ENCODE measurements around the gene MDFIC. TPM values are rescaled to one million over a fixed set of nuclear protein-coding genes. Genes with fewer than 3 reads are reported as not detected.
A peak's percentile ranks its signal among the peaks of the same experiment; 100 is the strongest.

Gene MDFIC
- total RNA-seq, 1 donor from 2014 or later = 46.8 TPM

DNA sequence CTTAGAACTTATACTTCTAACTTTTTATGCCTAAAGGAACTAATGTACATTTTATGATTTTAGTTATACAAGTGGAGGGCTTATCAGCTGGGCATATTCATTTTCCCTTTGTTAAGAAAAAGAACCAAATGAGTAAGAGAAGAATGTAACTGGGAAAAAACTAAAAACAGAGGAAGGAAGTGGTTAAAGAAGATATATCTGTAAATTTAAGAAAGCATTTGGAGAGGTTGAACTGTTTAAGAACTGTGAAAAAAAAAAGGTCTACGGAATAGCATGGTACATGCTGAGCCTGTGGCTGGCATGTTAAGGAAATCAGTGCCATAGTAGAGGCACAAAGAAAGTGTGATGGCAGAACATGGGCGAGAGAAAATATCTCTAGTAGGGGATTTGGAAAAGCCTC, 6.2 kb downstream of the MDFIC start:
- no peak for DNase-seq

DNA sequence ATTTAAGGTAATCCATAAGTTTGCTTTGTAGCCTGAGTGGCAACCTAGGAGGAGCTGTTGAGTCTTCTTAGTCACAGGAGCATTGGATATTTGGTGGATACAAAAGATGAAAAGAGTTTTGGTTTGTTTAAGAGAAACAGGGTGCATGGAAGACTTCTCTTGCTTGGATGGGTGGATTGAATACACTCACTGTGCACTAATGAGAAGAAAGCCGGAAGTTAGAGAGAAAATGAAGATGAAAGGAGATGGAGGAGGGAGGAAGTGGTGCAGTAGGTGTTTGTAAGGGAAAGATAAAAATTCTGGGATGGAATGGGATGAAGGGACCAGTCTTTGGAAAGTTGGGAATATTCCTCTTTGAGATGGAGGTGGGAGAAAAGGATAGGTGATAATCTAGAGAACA, 7.7 kb downstream of the MDFIC start:
- no peak for DNase-seq

DNA sequence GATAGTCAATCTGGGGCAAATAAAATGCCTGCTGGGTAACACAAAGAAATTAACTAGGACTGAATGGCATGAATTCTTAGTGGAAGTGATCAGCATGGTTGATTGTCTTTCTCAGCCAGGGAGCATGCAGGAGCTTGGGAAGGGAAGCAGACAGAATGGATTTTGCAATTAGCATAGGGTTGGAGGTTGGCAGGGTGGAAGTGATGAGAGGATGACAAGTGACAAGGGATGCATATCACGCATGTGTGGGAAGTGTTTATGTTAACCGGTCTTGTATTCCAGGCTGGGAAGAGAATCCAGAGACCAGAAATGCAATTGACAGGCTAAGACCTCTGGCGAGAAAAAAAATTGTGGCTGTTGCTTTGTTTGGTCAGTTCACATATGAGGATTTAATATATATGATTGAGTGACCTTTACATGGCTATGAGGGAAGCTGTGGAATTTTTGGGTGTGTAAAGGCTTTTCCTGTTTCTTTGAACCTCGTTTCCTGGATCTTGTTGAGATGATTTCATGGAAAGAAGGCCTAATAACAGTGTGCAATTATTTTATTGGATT, 8.3 kb downstream of the MDFIC start:
- no peak for DNase-seq

DNA sequence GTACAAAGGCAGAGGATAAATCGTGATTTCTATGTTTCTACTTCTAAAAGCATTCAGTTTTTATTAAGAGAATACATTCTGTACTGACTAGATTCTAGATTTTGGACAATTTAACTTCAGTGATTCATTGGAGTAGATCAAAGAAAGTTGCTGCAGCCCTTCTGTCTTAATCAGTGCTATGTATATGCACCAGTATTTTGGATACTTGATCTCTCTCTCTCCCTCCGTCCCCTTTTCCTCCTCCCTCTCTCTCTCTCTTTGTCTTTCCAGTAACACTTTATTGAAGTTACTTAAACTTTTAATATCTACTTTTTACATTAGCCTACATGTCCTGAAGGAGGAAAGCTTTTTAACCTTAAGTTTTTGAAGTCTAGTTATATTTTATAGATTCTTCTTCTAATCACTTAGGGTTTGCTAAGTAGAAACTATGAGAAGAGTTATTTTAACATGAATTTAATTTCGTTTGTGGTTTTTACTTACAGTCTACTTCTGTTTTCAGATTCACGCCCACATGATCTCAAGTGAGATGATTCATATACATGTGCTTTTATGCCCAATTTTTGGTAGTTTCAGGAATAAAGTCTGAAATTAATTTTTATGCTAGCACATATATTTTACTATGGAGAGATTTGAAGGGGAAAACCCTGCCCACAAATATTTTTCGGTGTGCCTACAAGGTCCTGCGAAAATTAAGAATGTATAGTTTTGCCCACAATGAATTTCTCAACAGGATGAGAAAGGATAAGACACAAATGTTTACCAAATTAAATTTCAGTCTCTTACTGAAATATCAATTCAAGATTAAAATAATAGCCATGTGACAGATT, 9.1 kb downstream of the MDFIC start:
- DNase-seq = peak; percentile 42

DNA sequence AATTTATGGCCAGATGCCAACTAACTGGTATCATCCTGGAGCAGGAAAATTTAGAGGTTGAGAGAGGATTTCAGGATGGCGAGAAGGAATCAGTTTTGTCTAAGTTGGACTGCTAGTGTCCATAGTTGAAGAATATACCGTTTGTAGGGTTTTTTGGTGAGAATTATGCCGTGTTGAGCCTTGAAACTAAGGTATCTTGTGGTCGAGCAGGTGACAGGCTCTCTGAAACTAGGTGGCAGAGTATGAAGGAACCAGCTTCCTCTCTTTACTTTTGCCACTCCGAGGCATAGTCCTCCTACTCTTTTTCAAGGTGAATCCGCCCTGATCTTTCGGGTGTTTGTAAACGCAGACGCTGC, 9.7 kb downstream of the MDFIC start:
- DNase-seq = no peak

DNA sequence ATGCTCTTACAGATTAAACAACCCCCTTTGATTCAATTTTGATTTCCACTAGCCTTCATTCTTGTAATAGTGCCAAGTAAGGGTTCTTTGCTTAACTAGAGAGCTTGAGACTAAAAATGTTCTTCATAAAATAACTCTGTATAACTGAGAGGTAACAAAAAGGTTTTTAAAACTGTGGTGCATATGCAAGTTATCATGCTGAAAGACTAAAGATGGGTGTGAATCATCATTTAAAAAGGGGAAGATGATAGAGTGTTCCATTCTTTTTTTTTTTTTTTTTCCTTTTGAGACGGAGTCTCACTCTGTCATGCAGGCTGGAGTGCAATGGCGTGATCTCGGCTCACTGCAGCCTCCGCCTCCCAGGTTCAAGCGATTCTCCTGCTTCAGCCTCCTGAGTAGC, 11.1 kb downstream of the MDFIC start:
- DNase-seq = no peak

DNA sequence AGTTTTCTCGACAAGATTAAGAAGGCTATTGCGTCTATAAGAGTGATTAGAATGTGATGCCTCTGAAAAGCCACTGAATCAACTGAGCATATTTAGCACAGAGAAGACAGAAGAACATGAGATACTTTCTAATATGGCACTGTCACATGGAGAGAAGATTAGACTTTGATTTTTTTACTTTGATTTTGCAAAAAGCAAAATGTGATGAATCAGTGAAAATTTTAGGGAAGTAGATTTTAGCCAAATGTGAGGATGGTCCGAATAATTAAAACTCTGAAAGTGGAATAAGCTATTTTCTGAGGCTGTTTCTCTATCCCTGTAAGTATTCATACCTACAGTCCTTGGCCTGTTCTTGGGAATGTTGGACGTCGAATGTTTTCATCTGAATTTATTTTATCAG, 11.8 kb downstream of the MDFIC start:
- no peak for DNase-seq

DNA sequence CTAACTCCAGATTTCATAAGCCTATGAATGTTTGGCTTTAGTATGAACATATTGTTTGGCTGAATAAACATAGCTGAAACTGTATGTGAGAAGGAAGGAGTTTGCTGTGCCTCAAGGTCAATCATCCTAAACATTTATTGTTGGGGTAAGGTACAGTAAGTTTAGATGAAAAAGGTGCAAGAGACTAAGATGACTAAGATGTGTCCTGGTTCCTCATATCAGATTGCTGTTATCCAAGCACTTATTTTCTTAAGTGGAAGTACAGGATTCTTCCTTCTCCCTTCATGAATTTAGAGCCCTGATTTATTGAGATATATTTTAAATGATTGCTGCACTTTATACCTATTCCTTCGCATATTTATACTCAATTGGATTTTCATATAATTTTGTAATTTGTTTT, 12.2 kb downstream of the MDFIC start:
- DNase-seq = no peak

DNA sequence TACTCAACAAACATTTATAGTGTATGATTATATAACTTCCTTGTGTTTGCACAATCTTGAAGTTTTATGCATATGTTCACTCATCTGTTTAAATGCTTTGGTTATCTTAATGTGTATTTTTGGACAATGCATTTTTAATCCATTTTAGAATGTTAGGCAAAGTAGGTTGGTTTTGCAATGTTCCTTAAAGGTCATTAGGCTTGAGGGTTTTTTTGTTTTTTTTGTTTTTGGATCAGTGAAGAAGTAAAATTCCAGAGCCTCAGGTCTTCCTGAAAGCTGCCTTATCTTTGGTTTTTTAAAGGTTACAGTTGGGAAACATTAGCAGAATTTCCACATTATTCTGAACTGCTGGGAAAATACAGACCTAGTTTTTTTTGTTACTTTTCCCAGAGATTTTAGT, 12.8 kb downstream of the MDFIC start:
- no peak for DNase-seq

DNA sequence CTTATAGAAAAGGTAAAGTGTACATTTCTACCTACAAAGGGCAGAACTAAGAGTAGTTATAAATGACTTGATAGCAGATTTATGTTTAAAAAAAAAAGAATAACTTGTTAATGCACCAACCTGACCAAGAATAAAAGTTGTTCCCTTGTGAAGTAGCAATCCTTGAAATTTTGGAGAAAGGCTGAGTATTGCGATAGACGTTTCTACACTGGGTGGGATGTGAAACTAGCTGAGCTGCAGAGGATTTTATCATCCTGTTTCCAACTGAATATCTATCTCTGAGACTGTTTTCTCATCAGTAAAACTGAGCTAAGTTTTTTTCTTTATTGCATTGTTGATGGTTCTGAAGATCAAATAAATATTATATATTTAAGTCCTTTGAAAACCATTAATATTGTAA, 14.6 kb downstream of the MDFIC start:
- no peak for DNase-seq

DNA sequence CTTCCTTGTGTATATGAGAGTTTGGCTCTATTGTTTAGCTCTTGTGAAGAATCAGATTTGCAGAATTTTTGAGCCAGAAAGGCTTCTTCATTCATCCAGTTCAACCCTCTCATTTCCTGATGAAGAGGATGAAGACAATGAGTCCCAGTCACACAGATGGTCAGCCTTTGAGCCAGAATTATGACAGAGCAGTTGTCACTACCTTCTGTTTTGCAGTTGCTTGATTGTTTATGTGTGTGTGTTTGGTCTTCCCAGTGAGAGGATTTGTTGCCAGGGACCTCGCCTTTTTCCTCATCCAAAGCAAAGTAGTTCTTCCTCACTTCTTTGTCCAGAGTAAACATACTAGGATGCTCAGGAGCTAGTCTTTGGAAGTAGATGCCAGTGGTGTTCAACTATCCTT, 15.6 kb downstream of the MDFIC start:
- DNase-seq = peak; percentile 55

DNA sequence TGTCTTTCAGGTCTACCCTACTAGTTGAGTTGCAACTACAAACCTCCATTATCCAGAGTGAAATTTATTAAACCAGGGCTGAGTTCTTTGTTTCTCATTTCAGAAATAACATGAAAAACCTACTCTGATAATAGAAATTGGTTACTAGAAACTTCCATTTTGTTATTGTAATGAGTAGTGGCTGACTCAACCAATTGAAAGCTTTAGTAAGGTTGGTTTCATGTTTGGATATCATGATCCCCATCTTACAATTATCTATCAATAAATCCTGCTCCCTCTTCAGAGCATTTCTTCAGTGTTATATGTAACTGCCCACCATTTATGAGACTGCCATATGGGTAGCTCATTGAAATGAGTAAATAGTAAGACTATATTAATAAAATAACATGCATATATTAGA, 16.9 kb downstream of the MDFIC start:
- no peak for DNase-seq

DNA sequence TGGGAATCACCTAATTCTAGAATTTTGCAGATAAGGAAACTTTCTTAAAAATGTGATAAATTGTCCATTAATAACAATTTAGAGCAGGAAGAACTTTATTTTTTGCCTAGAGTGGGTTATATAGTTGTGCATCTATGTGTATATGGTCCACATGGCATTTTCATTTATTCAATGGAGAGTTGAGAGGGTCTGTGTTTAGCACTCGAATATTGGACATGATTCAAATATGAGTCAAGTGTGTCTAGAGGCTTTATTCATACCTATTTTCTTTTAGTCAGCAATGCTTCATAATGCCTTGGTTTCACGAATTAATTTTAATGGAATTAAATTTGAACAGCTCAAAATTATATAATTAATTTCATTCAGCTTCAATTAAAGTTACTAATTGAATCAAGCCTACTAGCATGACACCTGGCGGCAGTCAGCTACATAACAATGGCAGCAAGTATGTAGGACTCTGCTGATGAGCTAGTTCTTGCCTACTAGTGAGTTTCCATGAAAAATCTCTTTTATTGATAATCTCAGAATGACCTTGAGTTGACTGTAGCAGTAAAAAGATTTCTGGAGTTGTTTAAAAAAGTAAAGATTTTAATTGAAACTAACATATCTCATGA, 17.7 kb downstream of the MDFIC start:
- no peak for DNase-seq

DNA sequence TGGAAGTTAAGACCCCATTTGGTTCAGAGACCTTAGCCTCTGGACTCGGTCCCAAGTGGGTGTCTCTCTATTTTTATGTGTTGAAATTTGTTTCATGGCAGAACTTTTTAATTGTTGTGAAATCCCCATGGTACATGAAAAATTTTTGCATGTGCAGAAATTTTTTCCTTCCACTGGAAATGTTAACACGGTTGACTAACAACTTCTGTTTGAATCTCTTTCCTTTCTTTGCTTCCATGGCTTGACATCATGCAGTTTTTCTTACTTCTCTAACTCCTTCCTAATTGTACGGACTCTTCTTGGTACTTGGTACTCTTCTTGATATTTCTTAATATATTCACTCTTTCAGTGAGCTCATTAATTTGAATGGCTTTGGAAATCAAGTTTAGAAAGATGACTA, 18.3 kb downstream of the MDFIC start:
- DNase-seq = no peak

DNA sequence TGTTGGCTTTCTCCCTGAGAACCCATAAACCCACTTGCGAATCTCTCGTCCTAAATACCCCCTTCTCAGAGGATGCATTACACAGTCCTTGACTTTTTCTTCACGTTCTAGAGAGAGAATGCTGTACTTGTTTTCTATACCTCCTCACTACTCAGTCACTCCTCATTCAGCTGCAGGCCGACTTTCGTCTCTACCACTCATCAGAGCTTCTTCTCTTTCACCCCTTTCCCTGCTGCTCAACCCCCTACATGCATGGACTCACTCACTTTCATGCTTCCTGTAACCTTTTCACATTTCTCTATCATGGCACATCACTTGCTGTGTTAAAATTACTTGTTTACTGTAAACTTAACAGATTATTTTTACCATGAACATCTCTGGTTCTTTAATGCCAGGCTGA, 19.8 kb downstream of the MDFIC start:
- DNase-seq = no peak

DNA sequence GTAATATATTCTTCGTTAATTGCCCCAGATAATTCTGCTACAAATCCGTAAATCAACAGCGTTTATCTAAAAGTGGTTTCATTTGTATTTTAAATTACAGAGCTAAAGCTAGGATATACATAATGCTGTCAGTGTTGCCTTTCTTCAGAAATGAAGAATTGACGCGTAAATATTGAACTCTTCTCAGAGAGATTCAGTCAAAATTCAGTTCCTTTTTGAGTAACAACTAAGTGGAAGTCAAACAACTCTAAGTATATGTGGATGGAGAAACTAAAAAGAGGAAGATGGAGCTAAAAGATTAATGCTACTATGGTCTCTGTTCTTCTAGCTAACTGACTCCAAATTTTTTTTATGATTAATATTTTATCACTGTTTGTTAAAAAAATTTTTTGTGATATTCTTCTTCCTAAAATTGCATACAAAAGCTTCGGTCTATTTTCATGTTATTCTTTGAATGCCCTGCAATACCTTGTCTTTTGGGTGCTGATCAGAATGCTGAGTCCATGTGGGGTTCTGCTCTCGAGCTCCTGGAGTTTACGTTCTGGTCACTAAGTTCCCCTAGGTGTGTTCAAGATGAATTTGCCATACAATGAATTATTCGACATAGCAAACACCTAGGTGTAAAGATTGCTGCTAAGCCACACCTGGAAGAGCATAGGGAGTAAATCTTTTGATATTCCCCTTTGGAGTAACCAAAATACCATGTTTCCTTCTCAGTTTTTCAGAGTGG, 20.7 kb downstream of the MDFIC start:
- no peak for DNase-seq

DNA sequence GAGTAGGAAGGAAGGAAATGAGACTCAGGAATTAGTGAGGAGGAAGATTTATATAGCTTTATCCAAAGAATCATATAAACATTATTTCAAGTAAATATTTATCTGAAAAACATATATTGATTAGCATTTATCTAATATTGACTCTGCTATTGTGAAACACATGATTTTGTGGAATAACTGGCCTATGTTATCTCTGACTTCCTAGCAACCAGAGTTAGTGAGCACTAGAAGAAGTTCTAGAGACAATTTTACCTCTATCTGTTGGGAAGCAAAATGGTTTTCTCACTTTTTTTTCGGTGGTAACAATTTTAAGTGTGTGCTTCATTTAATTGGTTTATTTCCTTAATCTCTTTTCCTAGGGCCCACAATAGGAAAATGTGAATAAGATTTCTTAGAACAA, 21.6 kb downstream of the MDFIC start:
- DNase-seq = no peak

DNA sequence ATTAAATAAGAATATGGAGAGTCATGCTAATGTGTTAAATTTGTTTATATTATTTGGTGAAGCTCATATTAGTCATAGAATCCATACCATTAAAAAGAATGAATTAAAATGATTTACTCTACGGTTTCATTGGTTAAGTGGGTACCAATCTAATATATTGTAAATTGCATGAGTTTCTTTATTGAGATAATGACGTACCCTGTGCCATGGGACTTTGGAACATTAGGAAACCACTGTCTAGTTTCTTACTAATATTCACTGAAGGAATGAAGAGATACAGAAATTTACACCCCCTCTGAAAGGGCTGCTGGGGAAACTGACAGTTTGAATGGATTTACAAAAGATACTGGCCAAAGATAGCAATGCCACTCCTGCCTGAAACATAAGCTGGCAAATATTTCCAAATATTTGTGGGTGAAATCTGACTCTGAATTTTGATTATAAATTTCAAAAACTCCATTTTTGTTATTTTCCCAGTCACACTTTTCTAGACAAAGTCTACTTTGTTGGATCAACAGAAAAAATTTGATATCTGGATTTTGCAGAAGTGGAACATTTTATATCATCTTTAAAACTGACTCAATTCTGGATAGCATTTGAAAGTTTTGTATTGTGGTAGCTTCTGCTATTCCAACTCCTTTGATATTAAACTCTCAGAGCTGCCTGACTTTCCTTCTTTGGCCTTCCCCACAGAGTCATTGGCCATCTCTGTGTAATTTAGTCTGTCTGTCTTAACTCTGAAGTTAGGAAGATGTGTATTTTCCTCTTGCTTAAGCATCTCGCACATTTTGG, 22.3 kb downstream of the MDFIC start:
- no peak for DNase-seq

DNA sequence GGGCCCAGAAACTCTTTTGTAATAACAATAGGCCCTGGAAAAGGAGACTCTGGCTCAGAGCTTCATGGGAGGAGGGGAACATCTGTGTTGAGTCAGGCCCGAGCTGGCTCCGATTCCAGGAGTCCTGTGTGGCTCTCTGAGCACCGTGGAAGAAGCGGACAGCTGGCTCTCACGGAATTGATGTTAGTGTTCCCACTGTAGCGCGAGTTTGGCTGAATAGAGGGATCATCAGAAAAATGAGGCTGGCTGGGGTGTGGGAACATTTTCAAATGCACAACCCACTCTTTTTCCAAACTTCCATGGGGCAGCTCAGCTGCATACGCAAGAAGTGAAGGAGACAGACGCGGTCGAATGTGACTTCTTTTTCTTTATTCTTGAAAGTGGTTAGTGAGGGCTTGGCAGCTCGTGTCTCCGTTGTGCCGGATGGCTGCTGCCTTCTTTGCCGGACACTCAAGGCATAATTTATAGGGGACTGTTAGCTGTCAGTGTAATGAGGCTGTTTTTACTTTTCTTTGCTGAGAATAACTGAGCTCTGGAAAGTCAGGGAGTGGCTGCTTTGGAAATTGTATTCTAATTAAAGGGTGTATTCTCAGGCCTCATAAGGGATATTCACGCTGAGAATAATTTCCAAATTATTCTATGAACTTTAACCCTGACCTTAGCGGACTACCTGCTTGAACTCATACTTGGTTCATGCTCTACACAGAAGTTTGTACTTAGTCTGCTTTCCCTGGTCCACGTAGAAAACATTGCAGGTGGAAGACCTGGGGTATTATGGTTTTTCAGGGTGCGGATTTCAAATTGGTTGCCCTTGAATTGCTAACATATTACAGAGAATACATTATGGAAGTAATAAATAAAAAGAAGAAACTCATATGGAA, 23.1 kb downstream of the MDFIC start:
- peak; percentile 98 for DNase-seq

DNA sequence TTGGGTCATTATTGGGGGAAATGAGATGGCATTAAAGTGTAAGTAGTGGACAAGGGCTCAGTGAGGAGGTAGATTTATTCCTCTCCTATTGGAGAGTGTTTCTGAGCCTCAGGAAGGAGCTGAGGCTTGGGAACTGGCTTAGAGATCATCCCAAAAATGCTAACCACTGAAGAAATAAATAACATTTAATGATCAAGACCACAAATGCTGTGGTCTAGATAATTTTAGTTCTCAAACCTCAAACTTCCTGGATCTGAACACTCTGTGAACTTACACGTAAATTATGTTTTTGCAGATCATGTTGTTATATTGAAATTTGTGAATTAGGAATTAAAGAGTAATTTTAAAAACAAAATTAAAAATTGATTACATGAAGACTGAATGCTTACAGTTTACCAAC, 27.3 kb downstream of the MDFIC start:
- DNase-seq = no peak

DNA sequence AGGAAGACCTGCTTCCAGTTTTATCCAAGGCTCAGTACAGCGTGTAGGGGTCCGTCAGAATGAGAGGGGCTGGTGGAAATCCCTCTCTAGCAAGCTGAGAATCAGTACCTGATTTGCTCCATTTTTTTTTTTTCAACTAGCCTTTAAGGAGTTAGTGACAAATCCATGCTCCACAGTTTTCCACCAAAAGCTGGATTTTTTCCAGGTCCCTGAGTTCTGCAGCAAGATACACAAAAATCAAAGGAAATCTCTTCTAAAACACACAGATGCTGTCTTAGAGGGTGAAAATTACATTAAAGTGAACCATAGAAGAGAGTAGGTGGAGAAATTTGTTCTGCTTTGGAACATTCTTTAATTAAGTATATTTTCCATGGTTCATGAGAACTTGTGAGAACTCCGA, 30.4 kb downstream of the MDFIC start:
- DNase-seq = peak; percentile 80
